Neural crest cell (in vitro differentiated cells): ENCODE results near the gene AP1M1. TPM values are rescaled to one million over a fixed set of nuclear protein-coding genes. Genes with fewer than 3 reads are reported as not detected.
"Not testable (repeated sequence)": the region's sequence is repeated elsewhere in the genome, so short reads cannot be mapped to it uniquely, and the experiment has no call there.

Experiments
- DNase-seq: peaks from one replicate; pipeline ENCODE4 v3.0.0; 2021; ENCODE audit warnings: low read depth, mixed read lengths, low spot score
- H3K27ac Mint-ChIP-seq: one replicate; pipeline ENCODE4 v1.8.0; 2021; ENCODE audit warnings: mild to moderate bottlenecking, mixed read lengths; ENCODE audit not compliant: unreplicated experiment
- H3K27me3 Mint-ChIP-seq: 2 replicates; pipeline ENCODE4 v1.8.0; 2021; ENCODE audit warnings: low read depth, mild to moderate bottlenecking, mixed read lengths
- H3K36me3 Mint-ChIP-seq: 2 replicates; pipeline ENCODE4 v1.8.0; 2021; ENCODE audit warnings: low read depth, mild to moderate bottlenecking, mixed read lengths
- H3K4me1 Mint-ChIP-seq: 2 replicates; pipeline ENCODE4 v1.8.0; 2021; ENCODE audit warnings: mixed read lengths
- H3K4me3 Mint-ChIP-seq: one replicate; pipeline ENCODE4 v1.8.0; 2021; ENCODE audit warnings: mild to moderate bottlenecking, mixed read lengths
- H3K9me3 Mint-ChIP-seq: 2 replicates; pipeline ENCODE4 v1.8.0; 2021; ENCODE audit warnings: mixed read lengths
- CTCF ChIP-seq: fragments of 200-600 bp; sonication (generic); conservative IDR thresholded peaks from 2 replicates; pipeline ENCODE4 v1.5.0; 2021; ENCODE audit warnings: antibody characterized with exemption, mild to moderate bottlenecking
- total RNA-seq: library from RNA; stranded (reverse); gene quantifications from 2 replicates; pipeline ENCODE4 v1.2.1, GENCODE V29; 2021

Gene AP1M1
- total RNA-seq, 1 donor from 2014 or later, result 97.6 TPM

- H3K4me1 Mint-ChIP-seq, result no peaks in the 10 kb centered on the region
- no peaks in the 10 kb centered on the region for H3K9me3 Mint-ChIP-seq
- H3K27ac Mint-ChIP-seq, result no peak overlapping the region
- DNase-seq, result no peak
- TF ChIP-seq CTCF, result no peak
- no peaks in the 10 kb centered on the region for H3K27me3 Mint-ChIP-seq
- no peaks in the 10 kb centered on the region for H3K36me3 Mint-ChIP-seq
- H3K4me3 Mint-ChIP-seq, result no peak overlapping the region
Observed at GRCh38 chr19:16170134-16170533, 27.6 kb upstream of the AP1M1 start.

- H3K27me3 Mint-ChIP-seq, result peaks cover 20% of the 10 kb centered on the region
- H3K4me3 Mint-ChIP-seq, result no peak overlapping the region
- no peaks in the 10 kb centered on the region for H3K9me3 Mint-ChIP-seq
- no peak for DNase-seq
- H3K36me3 Mint-ChIP-seq, result no peaks in the 10 kb centered on the region
- no peak overlapping the region for H3K27ac Mint-ChIP-seq
- no peaks in the 10 kb centered on the region for H3K4me1 Mint-ChIP-seq
- no peak for TF ChIP-seq CTCF
Observed at GRCh38 chr19:16175954-16176353, 21.8 kb upstream of the AP1M1 start.

GRCh38 chr19:16178866-16179265, 18.8 kb upstream of the AP1M1 start:
- peaks cover 32% of the 10 kb centered on the region for H3K27me3 Mint-ChIP-seq
- H3K4me3 Mint-ChIP-seq, H3K36me3 Mint-ChIP-seq, H3K27ac Mint-ChIP-seq, H3K4me1 Mint-ChIP-seq, H3K9me3 Mint-ChIP-seq, DNase-seq: not testable (repeated sequence)

DNA sequence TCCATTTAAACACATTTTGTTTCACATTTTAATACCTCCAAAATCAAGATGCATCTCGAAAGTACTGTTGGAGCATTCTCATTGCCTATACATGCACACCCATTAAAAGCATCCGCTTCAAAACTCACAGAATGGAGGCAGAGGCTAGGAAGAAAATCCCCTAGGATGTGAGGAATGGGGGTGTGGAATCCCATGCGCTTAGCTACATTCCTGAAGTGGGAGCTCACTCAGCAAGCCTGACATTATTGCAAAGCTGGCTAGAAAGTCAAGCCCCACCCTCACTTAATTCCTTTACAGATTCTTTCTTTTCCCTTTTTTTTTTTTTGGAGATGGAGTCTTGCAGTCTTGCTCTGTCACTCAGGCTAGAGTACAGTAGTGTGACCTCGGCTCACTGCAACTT, 17.1 kb upstream of the AP1M1 start:
- Mint-ChIP-seq H3K4me1 (peaks cover 14% of the 10 kb centered on the region), H3K9me3 (no peaks in the 10 kb centered on the region), H3K27ac (no peak overlapping the region), H3K27me3 (peaks cover 35% of the 10 kb centered on the region), H3K4me3 (no peak overlapping the region), H3K36me3 (peaks cover 3% of the 10 kb centered on the region)
- no peak for TF ChIP-seq CTCF
- DNase-seq, result no peak

DNA sequence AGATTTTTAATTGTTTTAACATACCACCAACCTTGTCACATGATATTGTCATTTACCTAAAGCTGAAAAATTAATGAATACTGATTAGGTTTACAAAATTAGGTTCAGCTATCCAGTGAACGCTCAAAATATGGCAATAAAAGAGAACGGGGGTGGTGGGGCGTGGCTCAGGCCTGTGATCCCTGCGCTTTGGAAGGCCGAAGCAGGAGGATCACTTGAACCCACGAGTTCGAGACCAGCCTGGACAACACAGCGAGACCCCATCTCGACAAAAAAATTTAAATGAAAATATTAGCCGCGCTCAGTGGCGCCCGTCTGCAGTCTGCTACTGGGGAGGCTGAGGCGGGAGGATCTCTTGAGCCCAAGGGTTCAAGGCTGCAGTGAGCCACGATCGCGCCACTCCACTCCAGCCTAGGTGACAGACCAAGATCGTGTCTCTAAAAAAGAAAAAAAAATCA, 13.0 kb upstream of the AP1M1 start:
- H3K9me3 Mint-ChIP-seq, result no peaks in the 10 kb centered on the region
- no peak for TF ChIP-seq CTCF
- H3K27ac Mint-ChIP-seq, result peak overlapping the region; percentile 95
- peak overlapping the region; percentile 100 for H3K4me3 Mint-ChIP-seq
- H3K4me1 Mint-ChIP-seq, result peaks cover 26% of the 10 kb centered on the region
- H3K36me3 Mint-ChIP-seq, result peaks cover 7% of the 10 kb centered on the region
- H3K27me3 Mint-ChIP-seq, result peaks cover 24% of the 10 kb centered on the region
- DNase-seq, result no peak

GRCh38 chr19:16185123-16185767, 12.5 kb upstream of the AP1M1 start, which contains the start of gene FAM32A:
Gene FAM32A (plus strand): TSS chr19:16185410. CDS start chr19:16185443, 33 bp downstream.
- Mint-ChIP-seq H3K36me3 (peaks cover 7% of the 10 kb centered on the region), H3K4me3 (peak within 1 kb of the TSS; percentile 100), H3K27me3 (peaks cover 20% of the 10 kb centered on the region), H3K4me1 (peaks cover 26% of the 10 kb centered on the region), H3K9me3 (no peaks in the 10 kb centered on the region), H3K27ac (peak within 1 kb of the TSS; percentile 95)
- peak; percentile 38 for TF ChIP-seq CTCF
- DNase-seq, result peak; percentile 95
